Brain microvascular endothelial cell (primary cell): ENCODE measurements around the gene TNIK.

ENCODE experiments used
- DNase-seq: peaks from one replicate; pipeline ENCODE4 v3.0.0-alpha.2; 2020
- H3K27ac ChIP-seq: fragments of 250-450 bp; sonication (Bioruptor Pico); 2 replicates; pipeline ENCODE4 v1.5.1; 2020; ENCODE audit warnings: mild to moderate bottlenecking, moderate library complexity
- H3K27me3 ChIP-seq: fragments of 250-450 bp; sonication (Bioruptor Pico); replicated peaks from 2 replicates; pipeline ENCODE4 v1.5.1; 2020; ENCODE audit warnings: mild to moderate bottlenecking
- H3K36me3 ChIP-seq: fragments of 250-450 bp; sonication (Bioruptor Pico); replicated peaks from 2 replicates; pipeline ENCODE4 v1.5.1; 2020; ENCODE audit warnings: mild to moderate bottlenecking
- H3K4me3 ChIP-seq: 2 replicates; pipeline ENCODE4 v1.5.1; 2011; ENCODE audit warnings: low read depth, mild to moderate bottlenecking, control low read depth, low read length, moderate library complexity
- CTCF ChIP-seq: IDR thresholded peaks from 2 replicates; pipeline ENCODE4 v1.5.1; 2011; ENCODE audit warnings: low read depth, mild to moderate bottlenecking, moderate library complexity, low read length, control low read depth, inconsistent platforms; ENCODE audit errors: missing control alignments
- in situ Hi-C: cut with HindIII; loops from 2 replicates; pipeline ENCODE4 v1.10.0; 2017; ENCODE audit warnings: low sequenced_read_pairs, low pct_ligation_motif_present

Gene TNIK

DNA sequence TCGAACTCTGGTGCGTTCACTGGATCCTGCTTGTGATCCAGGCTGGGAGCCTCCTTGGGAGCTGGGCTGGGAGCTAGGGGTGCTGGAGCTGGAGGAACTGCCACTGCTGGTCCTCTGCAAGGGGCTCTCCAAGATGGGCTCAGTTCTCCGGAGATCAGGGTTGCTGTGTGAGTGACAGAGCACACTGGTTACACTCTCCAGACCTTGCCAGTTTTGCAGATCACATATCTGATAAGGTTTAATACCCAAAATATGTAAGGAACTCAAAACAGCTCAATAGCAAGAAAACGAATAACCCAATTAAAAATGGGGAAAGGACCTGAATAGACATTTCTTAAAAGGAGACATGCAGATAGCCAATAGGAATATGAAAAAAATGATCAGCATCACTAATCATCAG lies 349.5 kb downstream of the TNIK start:
- in situ Hi-C loops = no loop called here
- Histone ChIP-seq H3K36me3 (peaks cover 10% of the 10 kb centered on the region), H3K27ac (no peak overlapping the region), H3K27me3 (no peaks in the 10 kb centered on the region), H3K4me3 (no peak overlapping the region)
- no peak for TF ChIP-seq CTCF
- no peak for DNase-seq

DNA sequence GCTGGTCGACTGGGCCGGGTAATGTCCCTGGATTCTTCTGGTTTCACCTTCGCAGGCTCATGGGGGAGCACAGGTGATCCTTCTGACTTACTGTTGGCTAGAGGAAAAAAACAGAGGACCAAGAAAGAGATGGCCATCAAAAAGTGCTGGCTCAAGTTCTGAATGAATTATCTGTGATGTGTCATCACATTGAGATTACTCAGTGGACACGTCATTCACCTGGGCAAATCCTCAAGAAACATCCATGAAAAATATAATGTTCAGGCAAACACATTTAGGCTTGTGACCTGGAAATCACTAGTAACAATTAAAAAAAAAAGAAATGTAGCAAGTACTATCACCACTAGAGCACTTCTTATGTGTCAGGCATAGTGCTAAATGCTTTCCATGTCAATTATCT lies 352.1 kb downstream of the TNIK start:
- Histone ChIP-seq H3K27ac (no peak overlapping the region), H3K4me3 (no peak overlapping the region), H3K27me3 (no peaks in the 10 kb centered on the region), H3K36me3 (peaks cover 5% of the 10 kb centered on the region)
- no peak for DNase-seq
- TF ChIP-seq CTCF = no peak
- in situ Hi-C loops = no loop called here

- H3K36me3 ChIP-seq = peaks cover 8% of the 10 kb centered on the region
- in situ Hi-C loops = no loop called here
Observed at GRCh38 chr3:171103185-171103584, 357.0 kb downstream of the TNIK start.

DNA sequence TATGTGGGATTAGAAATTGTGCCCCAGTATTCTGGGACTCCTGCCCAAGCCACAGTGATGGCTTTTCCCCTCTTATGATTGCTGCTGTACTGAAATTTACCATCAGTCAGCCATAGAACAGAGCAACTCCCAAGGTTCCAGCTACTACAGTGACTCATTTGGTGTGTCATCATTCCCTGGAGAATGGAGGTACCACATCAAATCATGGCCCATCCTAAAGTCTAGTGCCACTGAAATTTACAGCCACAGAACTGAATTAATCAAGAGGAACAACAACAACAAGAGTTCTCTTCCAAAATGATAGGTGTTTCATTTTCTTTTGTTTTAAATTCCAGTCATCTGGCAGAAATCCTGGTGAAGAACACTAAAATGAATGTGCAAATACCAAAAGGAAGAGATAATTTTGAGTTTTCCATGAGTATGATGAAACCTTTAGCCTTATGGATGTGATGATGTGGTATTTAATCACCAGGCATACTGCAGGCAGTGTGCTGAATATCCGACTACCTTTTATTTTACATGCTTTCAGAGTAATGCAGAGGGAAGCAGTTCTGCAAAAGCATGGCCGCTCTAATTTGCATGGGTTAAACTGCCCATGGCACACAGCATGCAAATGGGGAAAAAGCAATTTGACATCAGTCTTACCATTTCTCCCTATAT lies 358.1 kb downstream of the TNIK start:
- DNase-seq = peak; percentile 74

More at GRCh38 chr3:171103185-171103584, 357.0 kb downstream of the TNIK start:
- Histone ChIP-seq H3K27me3 (no peaks in the 10 kb centered on the region), H3K4me3 (no peak overlapping the region), H3K27ac (no peak overlapping the region)
- no peak for TF ChIP-seq CTCF
- DNase-seq = no peak

DNA sequence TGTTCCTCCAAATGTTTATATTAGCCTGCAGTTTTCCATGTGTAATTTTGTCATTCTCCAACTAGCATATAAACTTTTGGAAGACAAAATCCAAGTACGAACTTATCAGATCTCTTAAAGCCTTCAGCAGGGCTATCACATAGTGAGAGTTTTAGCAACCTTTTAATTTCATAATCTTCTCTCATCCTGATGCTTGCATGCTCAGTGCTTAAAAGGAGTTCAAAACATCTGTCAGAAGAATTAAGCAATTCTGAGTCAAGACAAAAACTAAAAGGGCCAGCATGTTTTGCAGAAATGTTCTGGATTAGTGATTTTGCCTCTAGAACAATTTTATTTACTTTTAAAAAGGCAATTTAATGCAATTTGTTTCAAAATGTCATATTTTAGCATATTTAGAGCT lies 360.3 kb downstream of the TNIK start:
- Histone ChIP-seq H3K4me3 (no peak overlapping the region), H3K27ac (no peak overlapping the region), H3K27me3 (no peaks in the 10 kb centered on the region), H3K36me3 (peaks cover 2% of the 10 kb centered on the region)
- in situ Hi-C loops = no loop called here
- no peak for TF ChIP-seq CTCF
- DNase-seq = no peak

More for the DNA sequence above, 358.1 kb downstream of the TNIK start:
- H3K27me3 ChIP-seq = no peaks in the 10 kb centered on the region
- in situ Hi-C loops = no loop called here
- no peak for TF ChIP-seq CTCF
- no peak overlapping the region for H3K4me3 ChIP-seq
- peaks cover 8% of the 10 kb centered on the region for H3K36me3 ChIP-seq
- H3K27ac ChIP-seq = no peak overlapping the region

GRCh38 chr3:171095063-171095462 lies 365.1 kb downstream of the TNIK start:
- no peak overlapping the region for H3K27ac ChIP-seq
- no peak overlapping the region for H3K4me3 ChIP-seq
- no peaks in the 10 kb centered on the region for H3K36me3 ChIP-seq
- H3K27me3 ChIP-seq = no peaks in the 10 kb centered on the region
- no peak for TF ChIP-seq CTCF
- DNase-seq = no peak
- in situ Hi-C loops = no loop called here
